ENCODE data around the gene LIPC.

The LIPC gene

GRCh38 chr15:58604455-58604923, 172.7 kb downstream of the LIPC start:
- Histone ChIP-seq H3K27me3 (ENCODE audit: insufficient read depth, low read depth, severe bottlenecking) (no peaks in the 10 kb centered on the region), H3K9me3 (ENCODE audit: severe bottlenecking) (no peaks in the 10 kb centered on the region), H3K36me3 (peaks cover 23% of the 10 kb centered on the region), H3K27ac (no peak overlapping the region), H3K4me3 (ENCODE audit: low read depth, low read length) (no peak overlapping the region)
- TF ChIP-seq CTCF (IDR thresholded peaks at IDR 0.05; ENCODE audit: low read depth, low read length) = no peak
- no peak for DNase-seq

DNA sequence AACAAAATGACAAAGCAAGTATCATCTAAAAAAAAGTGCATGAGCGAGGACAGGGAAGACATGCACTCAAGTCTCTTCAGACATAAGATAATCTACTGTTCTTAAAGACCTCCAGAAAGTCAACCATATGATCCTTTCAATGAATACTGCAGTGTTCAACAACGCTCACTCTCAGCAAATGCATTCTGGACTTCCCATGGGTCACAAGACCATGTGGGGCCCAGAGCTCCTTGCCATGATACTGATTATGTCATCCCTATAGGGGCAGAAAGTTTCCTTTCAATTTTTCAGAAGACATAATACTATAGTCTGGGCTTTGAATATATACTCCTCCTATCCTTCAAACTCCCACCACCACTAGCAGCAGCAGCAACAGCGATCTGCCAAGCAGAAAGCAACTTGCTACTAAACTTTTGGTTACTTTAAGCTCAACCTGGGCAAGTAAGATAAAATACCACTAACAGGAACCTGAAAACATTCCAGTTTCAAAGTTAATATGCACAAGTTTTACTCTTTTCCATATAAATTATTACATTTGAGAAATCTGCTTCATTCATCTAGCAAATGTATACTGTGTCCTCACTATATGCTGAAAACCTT, 174.2 kb downstream of the LIPC start:
- H3K4me3 ChIP-seq (ENCODE audit: low read depth, low read length) = no peak overlapping the region
- no peak overlapping the region for H3K27ac ChIP-seq
- no peaks in the 10 kb centered on the region for H3K27me3 ChIP-seq (ENCODE audit: insufficient read depth, low read depth, severe bottlenecking)
- no peak for DNase-seq
- no peaks in the 10 kb centered on the region for H3K9me3 ChIP-seq (ENCODE audit: severe bottlenecking)
- peaks cover 37% of the 10 kb centered on the region for H3K36me3 ChIP-seq
- TF ChIP-seq CTCF (IDR thresholded peaks at IDR 0.05; ENCODE audit: low read depth, low read length) = no peak

GRCh38 chr15:58606577-58607080, 174.8 kb downstream of the LIPC start:
- Histone ChIP-seq H3K27ac (no peak overlapping the region), H3K4me3 (ENCODE audit: low read depth, low read length) (no peak overlapping the region), H3K27me3 (ENCODE audit: insufficient read depth, low read depth, severe bottlenecking) (no peaks in the 10 kb centered on the region), H3K36me3 (peaks cover 38% of the 10 kb centered on the region), H3K9me3 (ENCODE audit: severe bottlenecking) (no peaks in the 10 kb centered on the region)
- no peak for TF ChIP-seq CTCF (IDR thresholded peaks at IDR 0.05; ENCODE audit: low read depth, low read length)
- DNase-seq = no peak

- H3K27me3 ChIP-seq (ENCODE audit: insufficient read depth, low read depth, severe bottlenecking) = no peaks in the 10 kb centered on the region
- TF ChIP-seq CTCF (IDR thresholded peaks at IDR 0.05; ENCODE audit: low read depth, low read length) = no peak
- H3K9me3 ChIP-seq (ENCODE audit: severe bottlenecking) = no peaks in the 10 kb centered on the region
- peaks cover 36% of the 10 kb centered on the region for H3K36me3 ChIP-seq
- no peak overlapping the region for H3K27ac ChIP-seq
- no peak overlapping the region for H3K4me3 ChIP-seq (ENCODE audit: low read depth, low read length)
- no peak for DNase-seq
Observed at GRCh38 chr15:58608129-58608590, 176.4 kb downstream of the LIPC start.

DNA sequence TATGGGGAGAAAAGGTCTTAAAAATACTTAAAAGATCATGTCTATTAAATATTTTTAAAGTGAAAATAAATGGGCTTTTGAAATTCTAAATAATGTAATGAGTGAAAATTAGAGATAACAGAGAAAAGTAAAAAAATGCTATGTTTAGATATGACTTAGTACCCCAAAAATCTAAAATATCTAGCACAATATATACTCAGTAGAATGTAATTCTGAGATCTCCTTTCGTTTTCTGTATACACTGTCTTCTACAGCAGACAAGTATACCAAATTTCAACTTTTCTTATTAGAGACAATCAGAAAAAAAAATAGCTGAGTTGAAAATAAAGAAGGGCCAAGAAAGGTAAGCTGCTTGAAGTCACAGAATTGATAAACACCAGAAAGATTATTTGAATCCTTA, 176.9 kb downstream of the LIPC start:
- Histone ChIP-seq H3K27ac (no peak overlapping the region), H3K27me3 (ENCODE audit: insufficient read depth, low read depth, severe bottlenecking) (no peaks in the 10 kb centered on the region), H3K36me3 (peaks cover 34% of the 10 kb centered on the region), H3K9me3 (ENCODE audit: severe bottlenecking) (no peaks in the 10 kb centered on the region), H3K4me3 (ENCODE audit: low read depth, low read length) (no peak overlapping the region)
- no peak for TF ChIP-seq CTCF (IDR thresholded peaks at IDR 0.05; ENCODE audit: low read depth, low read length)
- DNase-seq = no peak

All from WERI-Rb-1 (cell line).